Measurements from ENCODE around the gene GALNT9. TPM values are rescaled to one million over a fixed set of nuclear protein-coding genes. Genes with fewer than 3 reads are reported as not detected.

GALNT9 gene
- total RNA-seq, 1 donor from 2014 or later: not detected

DNA sequence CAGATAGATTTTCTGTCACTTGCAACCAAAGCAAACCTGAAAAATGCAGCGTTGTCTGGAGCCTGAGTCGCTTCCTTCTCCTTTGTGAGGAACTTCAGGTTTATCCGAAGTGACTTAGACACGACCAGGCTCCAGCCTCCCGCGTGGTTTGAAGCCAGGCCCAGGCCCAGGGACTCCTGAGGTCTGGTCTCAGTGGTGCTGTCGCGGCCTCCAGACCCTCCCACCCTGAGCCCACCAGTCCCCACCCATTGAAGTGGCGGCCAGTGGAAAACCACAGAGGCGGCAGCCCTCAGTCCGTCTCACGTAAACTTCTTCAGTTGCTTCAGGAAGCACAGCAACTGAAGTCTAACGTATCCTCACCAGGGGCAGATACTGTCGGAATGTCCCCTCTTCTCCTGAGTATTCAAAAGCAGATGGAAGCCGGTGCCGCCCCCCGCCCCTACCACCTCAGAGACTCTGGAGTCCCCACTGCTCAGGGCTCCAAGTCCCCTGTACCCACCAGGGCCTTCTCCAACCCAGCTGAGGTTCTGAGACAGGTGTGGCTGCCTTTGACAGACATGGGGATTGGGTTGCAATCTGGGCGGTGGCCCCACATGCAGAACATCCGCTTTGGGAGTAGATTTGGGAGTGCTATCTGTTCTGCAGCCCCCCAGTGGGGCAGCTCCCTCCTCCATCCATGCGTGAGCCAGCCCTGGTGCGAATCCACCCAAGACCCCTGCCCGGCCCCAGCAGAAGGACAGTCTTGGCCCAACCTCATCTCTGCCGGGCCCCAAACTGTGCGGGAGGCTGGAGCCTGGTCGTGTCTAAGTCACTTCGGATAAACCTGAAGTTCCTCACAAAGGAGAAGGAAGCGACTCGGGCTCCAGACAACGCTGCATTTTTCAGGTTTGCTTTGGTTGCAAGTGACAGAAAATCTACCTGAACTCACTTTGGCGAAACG is 26.6 kb upstream of the GALNT9 start:
- H3K27me3 ChIP-seq (ENCODE audit: control insufficient read depth, insufficient read depth, low read length): no peaks in the 10 kb centered on the region
- H3K36me3 ChIP-seq (ENCODE audit: control insufficient read depth, insufficient read depth, low read length): no peaks in the 10 kb centered on the region
- no peak for FAIRE-seq
- TF ChIP-seq, protein P1, sequence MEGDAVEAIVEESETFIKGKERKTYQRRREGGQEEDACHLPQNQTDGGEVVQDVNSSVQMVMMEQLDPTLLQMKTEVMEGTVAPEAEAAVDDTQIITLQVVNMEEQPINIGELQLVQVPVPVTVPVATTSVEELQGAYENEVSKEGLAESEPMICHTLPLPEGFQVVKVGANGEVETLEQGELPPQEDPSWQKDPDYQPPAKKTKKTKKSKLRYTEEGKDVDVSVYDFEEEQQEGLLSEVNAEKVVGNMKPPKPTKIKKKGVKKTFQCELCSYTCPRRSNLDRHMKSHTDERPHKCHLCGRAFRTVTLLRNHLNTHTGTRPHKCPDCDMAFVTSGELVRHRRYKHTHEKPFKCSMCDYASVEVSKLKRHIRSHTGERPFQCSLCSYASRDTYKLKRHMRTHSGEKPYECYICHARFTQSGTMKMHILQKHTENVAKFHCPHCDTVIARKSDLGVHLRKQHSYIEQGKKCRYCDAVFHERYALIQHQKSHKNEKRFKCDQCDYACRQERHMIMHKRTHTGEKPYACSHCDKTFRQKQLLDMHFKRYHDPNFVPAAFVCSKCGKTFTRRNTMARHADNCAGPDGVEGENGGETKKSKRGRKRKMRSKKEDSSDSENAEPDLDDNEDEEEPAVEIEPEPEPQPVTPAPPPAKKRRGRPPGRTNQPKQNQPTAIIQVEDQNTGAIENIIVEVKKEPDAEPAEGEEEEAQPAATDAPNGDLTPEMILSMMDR (IDR thresholded peaks at IDR 0.05; ENCODE audit: insufficient read depth, low read length, severe bottlenecking): no peak
- DNase-seq (ENCODE audit: low read depth): no peak
- H3K4me3 ChIP-seq (ENCODE audit: low read depth, low read length): no peak overlapping the region

DNA sequence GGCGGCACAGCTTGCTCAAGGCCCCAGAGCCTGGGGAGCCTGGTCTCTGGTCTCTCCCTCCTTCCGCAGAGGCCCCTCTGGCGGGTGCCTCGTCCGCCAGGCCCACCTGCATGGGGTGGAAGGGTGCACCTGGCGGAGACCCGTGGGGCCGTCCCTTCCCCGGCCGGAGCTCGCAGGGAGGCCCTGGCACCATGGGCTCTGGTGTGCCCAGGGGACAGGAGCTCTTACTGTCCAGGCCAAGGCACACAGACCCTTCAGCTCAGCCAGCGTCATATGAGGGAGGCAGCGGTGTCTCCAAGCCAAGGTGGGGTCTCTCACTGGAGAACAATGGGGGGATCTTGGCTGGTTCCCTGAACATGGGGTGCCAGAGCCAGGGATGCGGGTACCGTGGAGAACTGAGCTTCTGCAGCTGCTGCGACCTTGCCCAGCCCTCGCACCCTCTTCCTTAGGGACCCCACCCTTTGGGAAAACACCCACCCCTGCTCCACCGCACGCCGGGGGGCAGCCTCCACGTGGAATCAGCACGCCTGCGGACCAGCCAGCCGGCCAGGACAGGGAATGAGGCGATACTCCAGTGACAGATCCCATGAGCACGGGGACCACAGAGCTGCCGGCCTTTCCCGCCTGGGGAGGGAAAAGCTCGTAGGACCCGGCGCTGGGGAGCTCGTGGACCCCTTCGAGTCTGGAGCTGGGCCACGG is 25.7 kb upstream of the GALNT9 start:
- no peaks in the 10 kb centered on the region for H3K36me3 ChIP-seq (ENCODE audit: control insufficient read depth, insufficient read depth, low read length)
- TF ChIP-seq, protein P1 (IDR thresholded peaks at IDR 0.05; ENCODE audit: insufficient read depth, low read length, severe bottlenecking): no peak
- FAIRE-seq: no peak

DNA sequence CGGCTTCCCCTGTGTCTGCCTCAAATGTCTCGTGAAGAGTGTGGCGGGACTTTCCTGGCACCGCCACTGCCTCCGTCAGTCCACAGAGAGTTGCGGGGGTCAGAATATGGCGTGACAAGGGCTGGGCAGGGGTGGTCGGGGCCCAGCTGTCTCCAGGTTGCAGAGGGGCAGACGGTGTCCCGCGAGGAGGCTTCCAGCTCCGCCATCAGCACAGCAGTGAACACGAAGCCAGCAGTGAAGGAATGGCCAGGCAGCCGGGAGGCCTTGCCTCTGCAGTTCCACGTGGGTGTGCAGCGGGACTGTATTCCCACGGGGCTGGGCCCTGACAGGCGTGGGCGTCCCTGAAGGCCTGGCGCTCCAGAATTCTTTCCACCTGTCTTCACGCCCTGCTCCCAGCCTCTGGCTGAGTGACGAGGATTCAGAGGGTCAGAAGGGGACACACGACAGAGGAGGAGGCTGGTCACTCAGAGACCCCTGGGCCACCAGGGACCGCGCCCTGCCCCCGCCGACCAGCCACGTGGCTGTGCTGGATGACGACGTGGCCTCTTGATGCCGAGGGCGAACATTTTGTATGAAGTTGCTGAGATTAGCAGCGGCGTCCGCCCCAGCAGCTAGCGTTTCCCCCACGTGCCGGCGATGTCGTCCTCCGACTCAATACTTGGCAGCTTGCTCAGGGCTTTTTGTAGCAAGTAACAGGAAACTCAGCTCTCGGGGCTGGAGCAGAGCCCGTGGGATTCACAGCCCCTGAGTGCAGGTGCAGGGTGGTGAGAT is 25.0 kb upstream of the GALNT9 start:
- FAIRE-seq (no peak), DNase-seq (ENCODE audit: low read depth) (no peak)
- Histone ChIP-seq H3K27me3 (ENCODE audit: control insufficient read depth, insufficient read depth, low read length) (no peaks in the 10 kb centered on the region), H3K4me3 (ENCODE audit: low read depth, low read length) (no peak overlapping the region), H3K36me3 (ENCODE audit: control insufficient read depth, insufficient read depth, low read length) (no peaks in the 10 kb centered on the region)
- TF ChIP-seq, protein P1 (IDR thresholded peaks at IDR 0.05; ENCODE audit: insufficient read depth, low read length, severe bottlenecking): no peak

More for the DNA sequence above, 25.7 kb upstream of the GALNT9 start:
- H3K4me3 ChIP-seq (ENCODE audit: low read depth, low read length): no peak overlapping the region
- H3K27me3 ChIP-seq (ENCODE audit: control insufficient read depth, insufficient read depth, low read length): no peaks in the 10 kb centered on the region
- no peak for DNase-seq (ENCODE audit: low read depth)

DNA sequence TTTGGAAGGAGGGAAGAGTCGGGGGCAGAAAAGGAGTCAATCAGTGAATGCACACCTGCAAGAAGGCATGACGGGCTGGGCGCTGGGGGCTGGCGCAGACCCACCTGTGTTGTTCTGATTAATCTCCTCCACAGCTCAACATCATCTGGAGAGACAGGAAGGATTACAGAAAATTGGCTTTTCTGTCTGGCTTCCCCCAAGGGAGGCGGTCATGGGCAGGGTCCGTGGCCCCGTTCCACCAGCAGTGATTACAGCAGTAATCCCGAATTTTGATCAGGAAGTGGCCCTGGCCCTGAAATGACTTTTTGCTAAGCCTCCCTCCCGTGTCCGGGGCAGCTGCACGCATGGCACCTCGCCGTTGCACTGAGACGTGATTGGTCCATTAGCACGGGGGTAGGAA is 24.4 kb upstream of the GALNT9 start:
- TF ChIP-seq, protein P1 (IDR thresholded peaks at IDR 0.05; ENCODE audit: insufficient read depth, low read length, severe bottlenecking): no peak
- DNase-seq (ENCODE audit: low read depth) (no peak), FAIRE-seq (no peak)
- H3K36me3 ChIP-seq (ENCODE audit: control insufficient read depth, insufficient read depth, low read length): no peaks in the 10 kb centered on the region
- no peaks in the 10 kb centered on the region for H3K27me3 ChIP-seq (ENCODE audit: control insufficient read depth, insufficient read depth, low read length)
- H3K4me3 ChIP-seq (ENCODE audit: low read depth, low read length): no peak overlapping the region

DNA sequence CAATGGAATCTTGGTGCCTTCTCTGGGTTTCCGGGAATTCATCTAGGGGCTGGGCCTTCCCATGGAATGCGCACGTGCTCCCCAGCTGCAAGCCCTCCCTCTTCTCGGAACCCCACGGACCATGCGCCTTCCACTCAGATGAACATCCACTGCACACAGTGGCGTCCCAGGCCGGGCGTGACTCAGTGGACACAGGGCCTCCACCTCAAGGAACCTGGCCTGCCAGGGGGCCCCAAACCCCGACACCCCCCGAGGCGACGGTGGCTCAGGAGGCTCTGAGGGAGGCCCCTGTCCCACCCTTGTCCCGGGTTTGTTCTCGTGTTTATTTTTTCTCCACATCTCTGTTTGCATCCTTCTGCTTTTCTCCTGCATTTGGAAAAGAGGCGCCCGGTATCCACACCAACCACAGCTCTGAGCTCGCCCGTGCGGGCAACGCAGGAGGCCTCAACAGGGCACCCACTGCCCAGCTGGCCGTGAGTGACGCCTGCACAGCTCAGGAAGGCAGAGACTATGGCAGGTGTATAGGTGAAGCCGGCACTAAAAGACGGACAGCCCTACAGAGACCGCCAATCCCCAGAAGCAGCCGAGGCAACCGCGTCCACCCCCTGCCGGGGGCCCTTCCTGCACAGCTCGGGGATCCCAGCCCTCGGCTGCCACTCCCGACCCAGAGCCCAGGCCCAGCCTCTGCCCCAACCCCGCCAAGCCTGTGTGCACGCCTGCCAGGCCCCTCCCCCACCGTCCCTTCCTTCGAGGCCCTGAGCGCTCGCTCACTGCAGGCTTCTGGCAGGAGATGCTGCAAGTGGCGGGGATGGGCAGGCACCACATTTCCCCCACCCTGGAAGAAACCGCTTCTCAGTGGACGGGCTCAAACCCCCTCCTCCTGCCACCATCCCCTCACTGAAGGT is 23.8 kb upstream of the GALNT9 start:
- FAIRE-seq: no peak
- no peak overlapping the region for H3K4me3 ChIP-seq (ENCODE audit: low read depth, low read length)
- H3K27me3 ChIP-seq (ENCODE audit: control insufficient read depth, insufficient read depth, low read length): no peaks in the 10 kb centered on the region
- TF ChIP-seq, protein P1 (IDR thresholded peaks at IDR 0.05; ENCODE audit: insufficient read depth, low read length, severe bottlenecking): no peak
- no peaks in the 10 kb centered on the region for H3K36me3 ChIP-seq (ENCODE audit: control insufficient read depth, insufficient read depth, low read length)
- no peak for DNase-seq (ENCODE audit: low read depth)
